Heart right ventricle (tissue), 16 donors: ENCODE results near the gene LOXHD1. TPM values are rescaled to one million over a fixed set of nuclear protein-coding genes. Genes with fewer than 3 reads are reported as not detected.

Experiments
- ATAC-seq, 8 donors: fragments of 200-7000 bp; cut with Tn5 transposase; one replicate each; pipeline ENCODE4 v1.9.1; 2020; ENCODE audit warnings: mild to moderate bottlenecking in 8 of 8, moderate library complexity in 8 of 8, moderate number of reproducible peaks in 1 of 8
- DNase-seq, 2 donors: peaks; one replicate each; pipeline ENCODE4 v3.0.0-alpha.2; 2020
- H3K27ac ChIP-seq, 10 donors: fragments of 200-600 bp; sonication (generic) in 2 of 10; one replicate each; pipeline versions ENCODE4 v1.5.0 to v1.8.0; 2020 to 2022; ENCODE audit warnings: mild to moderate bottlenecking in 3 of 10
- H3K27me3 ChIP-seq, 7 donors: fragments of 200-600 bp; one replicate each; pipeline ENCODE4 v1.8.0; 2021 to 2022; ENCODE audit warnings: mild to moderate bottlenecking in 2 of 7
- H3K36me3 ChIP-seq, 9 donors: fragments of 200-600 bp; sonication (generic) in 1 of 9; one replicate each; pipeline versions ENCODE4 v1.5.0 to v1.8.0; 2020 to 2022; ENCODE audit warnings: mild to moderate bottlenecking in 2 of 9
- H3K4me1 ChIP-seq, 9 donors: fragments of 200-600 bp; sonication (generic) in 1 of 9; one replicate each; pipeline versions ENCODE4 v1.5.0 to v1.8.0; 2020 to 2022; ENCODE audit warnings: mild to moderate bottlenecking in 4 of 9
- H3K4me3 ChIP-seq, 10 donors: fragments of 200-600 bp; sonication (generic) in 2 of 10; one replicate each; pipeline versions ENCODE4 v1.5.0 to v1.8.0; 2020 to 2022; ENCODE audit warnings: mild to moderate bottlenecking in 7 of 10, moderate library complexity in 2 of 10
- H3K9me3 ChIP-seq, 11 donors: fragments of 200-600 bp in 10 of 11; sonication (generic) in 2 of 11; one replicate each; pipeline versions ENCODE4 v1.5.0 to v1.8.0; 2013 to 2022; ENCODE audit warnings: mild to moderate bottlenecking in 2 of 11, control low read depth in 1 of 11, moderate library complexity in 1 of 11
- CTCF ChIP-seq, 9 donors: fragments of 200-600 bp; sonication (generic) in 2 of 9; IDR thresholded peaks; one replicate each; pipeline versions ENCODE4 v1.5.0 to v1.8.0; 2021 to 2022; ENCODE audit warnings: antibody characterized with exemption in 9 of 9, mild to moderate bottlenecking in 5 of 9, moderate library complexity in 1 of 9
- WGBS, 2 donors: extraction: QIAGEN DNeasy Blood & Tissue Kit; methylation state at CpG; one replicate each; pipeline ENCODE4 v1.1.7; 2013; ENCODE audit warnings: inconsistent platforms in 1 of 2; 5-methylcytosine and 5-hydroxymethylcytosine counted together
- intact Hi-C, 10 donors: fragments of 100-400 bp; cut with DNase I; formaldehyde crosslinking; loops; one replicate each; pipeline versions ENCODE4 v1.11.1 to v1.14.2; 2022
- polyA plus RNA-seq, 2 donors: library from polyadenylated mRNA; stranded (reverse); fragments of 200-250 nt; gene quantifications; one replicate each; pipeline ENCODE4 v1.2.3, GENCODE V29; 2013
- total RNA-seq, 10 donors: library from RNA; stranded (reverse); fragmentation: NEBNext Ultra II Directional in 3 of 10; extraction: Animal tissue kit (Norgen Biotek cat#: 25700) in 3 of 10; gene quantifications; one replicate each; pipeline versions ENCODE4 v1.2.1 to v1.2.4, GENCODE V29; 2021 to 2023
- donor health status: Arrhythmogenic right ventricular cardiomyopathy.
- donor health status: ischemic (EF 13 %, LVEDD 7.1; RV severe dilation, severe dysfunction).
- donor health status: healthy with polysubstance abuse.
- donor health status: DM: no; HTN: yes; CAD: no.
- donor health status: DM: no; HTN: no; CAD: no.
- donor health status: ischemic (EF 25% LVEDD 6.9; RV normal size, moderate dysfunction).
- donor health status: ischemic (EF 25% LVEDD 5.7; RV mildly dilated, moderate dysfunction).
- donor health status: healthy.
- donor health status: DM: yes; HTN: yes; CAD: no.
- donor health status: Ischemic cardiomyopathy.
- donor health status: ischemic (EF 35%, LVEDD 5.7; RV mildly dilated, moderate dysfunction).
- donor health status: nonischemic (EF 11% LVEDD 7.7; RV severe dilation, severe dysfunction).
- donor health status: DM: yes; HTN: yes; CAD: no.
- donor health status: PGD.
- donor health status: ischemic (EF 29% LVEDD 5.4; RV normal size, mild dysfunction).
- donor health status: nonischemic (EF 23%, LVEDD 6.1; RV moderate dilation, normal function).

Gene LOXHD1
- total and polyA plus RNA-seq, 12 donors = 0.15 to 1.9 (median 0.88) TPM

- ATAC-seq = no peak
- Histone ChIP-seq H3K4me1 (no peaks in the 10 kb centered on the region), H3K9me3 (no peaks in the 10 kb centered on the region), H3K36me3 (peaks cover 0 to 11% (median 0%) of the 10 kb centered on the region in 9 donors), H3K4me3 (no peak overlapping the region), H3K27ac (no peak overlapping the region), H3K27me3 (no peaks in the 10 kb centered on the region)
- DNase-seq = no peak
- TF ChIP-seq CTCF (IDR thresholded peaks at IDR 0.05) = no peak
- intact Hi-C loops = no loop called here
- 66 to 72% methylated on average over 11 of the region's 11 CpGs for WGBS, 2 donors
These were observed 120.7 kb downstream of the LOXHD1 start for GRCh38 chr18:46536215-46536874.

- WGBS, 2 donors = 51 to 57% methylated on average over 2 of the region's 2 CpGs
- H3K36me3 ChIP-seq = peaks cover 0 to 11% (median 0%) of the 10 kb centered on the region in 9 donors
- H3K4me1 ChIP-seq = peaks cover 0 to 5% (median 0%) of the 10 kb centered on the region in 9 donors
- H3K27ac ChIP-seq = no peak overlapping the region
- TF ChIP-seq CTCF (IDR thresholded peaks at IDR 0.05) = no peak
- H3K9me3 ChIP-seq = no peaks in the 10 kb centered on the region
- H3K4me3 ChIP-seq = no peak overlapping the region
- no peaks in the 10 kb centered on the region for H3K27me3 ChIP-seq
- no peak for ATAC-seq
- intact Hi-C loops = no loop called here
- no peak for DNase-seq
These were observed 125.5 kb downstream of the LOXHD1 start for GRCh38 chr18:46531482-46531881.

GRCh38 chr18:46528037-46528436, 129.0 kb downstream of the LOXHD1 start:
- Histone ChIP-seq H3K27me3 (no peaks in the 10 kb centered on the region), H3K4me1 (peaks cover 0 to 5% (median 0%) of the 10 kb centered on the region in 9 donors), H3K36me3 (peaks cover 0 to 14% (median 0%) of the 10 kb centered on the region in 9 donors), H3K27ac (no peak overlapping the region), H3K9me3 (peaks cover 0 to 5% (median 0%) of the 10 kb centered on the region in 11 donors), H3K4me3 (no peak overlapping the region)
- WGBS, 2 donors = 85 to 88% methylated on average over 3 of the region's 3 CpGs
- TF ChIP-seq CTCF (IDR thresholded peaks at IDR 0.05) = no peak
- ATAC-seq = peak in 1 of 8 donors; percentile 22
- DNase-seq = no peak
- intact Hi-C loops = loop anchor here in 1 of 10 donors (10.0 kb wide), 2 partner anchors 243 to 373 kb away; no protein-coding TSS in a partner anchor

- no peak for TF ChIP-seq CTCF (IDR thresholded peaks at IDR 0.05)
- intact Hi-C loops = loop anchor here in 7 of 10 donors (1.0 to 10.0 kb wide), 7 partner anchors 128 to 365 kb away; no protein-coding TSS in a partner anchor
- 84 to 86% methylated on average over 7 of the region's 7 CpGs for WGBS, 2 donors
- no peak overlapping the region for H3K27ac ChIP-seq
- no peak overlapping the region for H3K4me3 ChIP-seq
- no peaks in the 10 kb centered on the region for H3K27me3 ChIP-seq
- H3K9me3 ChIP-seq = peaks cover 0 to 5% (median 0%) of the 10 kb centered on the region in 11 donors
- ATAC-seq (peak in 1 of 8 donors; percentile 18), DNase-seq (no peak)
- H3K4me1 ChIP-seq = no peaks in the 10 kb centered on the region
- peaks cover 0 to 11% (median 0%) of the 10 kb centered on the region in 9 donors for H3K36me3 ChIP-seq
These were observed 137.2 kb downstream of the LOXHD1 start for GRCh38 chr18:46519870-46520269.
